ENCODE results near the gene RPS2.

The RPS2 gene

GRCh38 chr16:1918351-1919326 lies 46.0 kb downstream of the RPS2 start, which contains the start of gene HS3ST6:
TSS of gene HS3ST6 (minus strand) at chr16:1918415. CDS start at chr16:1918323, 92 bp downstream.
- no peak for DNase-seq

- DNase-seq = no peak
These were observed 46.8 kb downstream of the RPS2 start for GRCh38 chr16:1917665-1918350.

- no peak for DNase-seq
These were observed 47.5 kb downstream of the RPS2 start for GRCh38 chr16:1917056-1917664.

- no peak for DNase-seq
These were observed 48.0 kb downstream of the RPS2 start for GRCh38 chr16:1916640-1916990.

GRCh38 chr16:1915732-1916639 lies 48.6 kb downstream of the RPS2 start:
- no peak for DNase-seq

- no peak for DNase-seq
These were observed 49.6 kb downstream of the RPS2 start for GRCh38 chr16:1914988-1915387.

- DNase-seq = no peak
These were observed 50.5 kb downstream of the RPS2 start for GRCh38 chr16:1914084-1914608.

GRCh38 chr16:1913327-1914083 lies 51.1 kb downstream of the RPS2 start:
- no peak for DNase-seq

GRCh38 chr16:1912215-1912543 lies 52.4 kb downstream of the RPS2 start:
- DNase-seq = no peak
